Heart left ventricle (tissue), 16 donors: Measurements from ENCODE around the gene LDAF1. TPM values are rescaled to one million over a fixed set of nuclear protein-coding genes. Genes with fewer than 3 reads are reported as not detected.
"Not testable (repeated sequence)": the region's sequence is repeated elsewhere in the genome, so short reads cannot be mapped to it uniquely, and the experiment has no call there.

ENCODE experiments used
- ATAC-seq, 4 donors: fragments of 200-7000 bp; cut with Tn5 transposase; one replicate each; pipeline ENCODE4 v1.9.1; 2020 to 2022; ENCODE audit warnings: moderate library complexity in 4 of 4, mild to moderate bottlenecking in 3 of 4, moderate number of reproducible peaks in 1 of 4
- DNase-seq, 5 donors: peaks; one replicate each; pipeline ENCODE4 v3.0.0-alpha.2; 2020
- H3K27ac ChIP-seq, 12 donors: fragments of 200-600 bp; sonication (generic) in 4 of 12; one replicate each; pipeline versions ENCODE4 v1.5.0 to v1.8.0; 2016 to 2022; ENCODE audit warnings: mild to moderate bottlenecking in 2 of 12
- H3K27me3 ChIP-seq, 9 donors: fragments of 200-600 bp; sonication (generic) in 2 of 9; one replicate each; pipeline versions ENCODE4 v1.5.1 to v1.8.0; 2016 to 2022; ENCODE audit warnings: mild to moderate bottlenecking in 3 of 9
- H3K36me3 ChIP-seq, 9 donors: fragments of 200-600 bp; sonication (generic) in 2 of 9; one replicate each; pipeline versions ENCODE4 v1.5.0 to v1.8.0; 2018 to 2022; ENCODE audit warnings: mild to moderate bottlenecking in 2 of 9
- H3K4me1 ChIP-seq, 12 donors: fragments of 200-600 bp; sonication (generic) in 4 of 12; one replicate each; pipeline versions ENCODE4 v1.5.0 to v1.8.0; 2016 to 2022; ENCODE audit warnings: mild to moderate bottlenecking in 3 of 12
- H3K4me3 ChIP-seq, 12 donors: fragments of 200-600 bp; sonication (generic) in 4 of 12; one replicate each; pipeline versions ENCODE4 v1.5.0 to v1.8.0; 2017 to 2022; ENCODE audit warnings: mild to moderate bottlenecking in 9 of 12, moderate library complexity in 4 of 12
- H3K9me3 ChIP-seq, 12 donors: fragments of 200-600 bp; sonication (generic) in 4 of 12; one replicate each; pipeline versions ENCODE4 v1.5.0 to v1.8.0; 2016 to 2022; ENCODE audit warnings: mild to moderate bottlenecking in 1 of 12
- CTCF ChIP-seq, 12 donors: fragments of 200-600 bp; sonication (generic) in 4 of 12; IDR thresholded peaks; one replicate each; pipeline versions ENCODE4 v1.5.0 to v1.8.0; 2018 to 2022; ENCODE audit warnings: antibody characterized with exemption in 12 of 12, mild to moderate bottlenecking in 5 of 12
- POLR2A ChIP-seq, 2 donors: fragments of 450-650 bp; IDR thresholded peaks; one replicate each; pipeline ENCODE4 v1.6.1; 2017; ENCODE audit warnings: antibody characterized with exemption in 2 of 2, mild to moderate bottlenecking in 2 of 2, moderate library complexity in 2 of 2
- WGBS, 4 donors: extraction: QIAGEN DNeasy Blood & Tissue Kit in 2 of 4; methylation state at CpG; one replicate each; pipeline versions ENCODE4 v1.1.5 to v1.1.7; 2013 to 2018; 5-methylcytosine and 5-hydroxymethylcytosine counted together
- intact Hi-C, 10 donors: fragments of 100-400 bp; cut with DNase I; formaldehyde crosslinking; loops; one replicate each; pipeline versions ENCODE4 v1.11.1 to v1.14.2; 2022
- polyA plus RNA-seq, 2 donors: library from polyadenylated mRNA; stranded (reverse); fragments of 200-250 nt; gene quantifications; one replicate each; pipeline ENCODE4 v1.2.3, GENCODE V29; 2013
- total RNA-seq, 9 donors: library from RNA; depleted of rRNA in 2 of 9; stranded (reverse); fragments of >200 nt in 2 of 9; fragmentation: NEBNext Ultra II Directional in 3 of 9; extraction: Animal tissue kit (Norgen Biotek cat#: 25700) in 3 of 9; gene quantifications; one replicate each; pipeline versions ENCODE4 v1.1.0 to v1.2.4, GENCODE V29; 2016 to 2023
- donor health status: ischemic (EF 13 %, LVEDD 7.1; RV severe dilation, severe dysfunction).
- donor health status: healthy with polysubstance abuse.
- donor health status: DM: no; HTN: yes; CAD: no.
- donor health status: DM: no; HTN: no; CAD: no.
- donor health status: ischemic (EF 25% LVEDD 6.9; RV normal size, moderate dysfunction).
- donor health status: ischemic (EF 25% LVEDD 5.7; RV mildly dilated, moderate dysfunction).
- donor health status: healthy.
- donor health status: DM: yes; HTN: yes; CAD: no.
- donor health status: ischemic (EF 35%, LVEDD 5.7; RV mildly dilated, moderate dysfunction).
- donor health status: nonischemic (EF 11% LVEDD 7.7; RV severe dilation, severe dysfunction).
- donor health status: DM: yes; HTN: yes; CAD: no.
- donor health status: PGD.
- donor health status: ischemic (EF 29% LVEDD 5.4; RV normal size, mild dysfunction).
- donor health status: nonischemic (EF 23%, LVEDD 6.1; RV moderate dilation, normal function).

LDAF1 gene
- total and polyA plus RNA-seq, 11 donors: 31.0 to 334 (median 138) TPM

DNA sequence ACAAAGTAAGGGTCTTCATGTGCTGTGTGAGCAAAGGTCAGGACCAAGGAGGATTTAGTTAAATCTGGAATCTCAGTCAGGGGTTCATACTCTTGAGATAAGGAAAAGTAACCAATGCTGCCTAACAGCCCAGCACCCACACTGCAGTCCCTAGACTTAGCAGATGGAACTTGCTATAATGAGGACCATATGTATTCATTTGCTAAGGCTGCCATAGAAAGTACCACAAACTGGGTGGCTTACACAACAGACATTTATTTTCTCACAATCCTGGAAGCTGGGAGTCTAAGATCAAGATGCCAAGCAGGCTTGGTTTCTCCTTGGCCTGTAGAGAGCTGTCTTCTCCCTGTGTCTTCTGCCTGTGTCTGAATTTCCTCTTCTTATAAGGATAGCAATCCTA, 32.1 kb downstream of the LDAF1 start:
- TF ChIP-seq CTCF (IDR thresholded peaks at IDR 0.05) (no peak), POLR2A (IDR thresholded peaks at IDR 0.05) (no peak)
- Histone ChIP-seq H3K27ac (no peak overlapping the region), H3K4me3 (no peak overlapping the region), H3K4me1 (peaks cover 0 to 7% (median 2%) of the 10 kb centered on the region in 12 donors), H3K9me3 (peaks cover 0 to 3% (median 0%) of the 10 kb centered on the region in 12 donors), H3K27me3 (peaks cover 0 to 3% (median 0%) of the 10 kb centered on the region in 9 donors), H3K36me3 (no peaks in the 10 kb centered on the region)
- ATAC-seq: no peak
- no peak for DNase-seq
- intact Hi-C loops: loop anchor here in 2 of 10 donors (5.0 kb wide), 2 partner anchors 92 to 112 kb away; no protein-coding TSS in a partner anchor

GRCh38 chr16:21192991-21193390, 34.5 kb downstream of the LDAF1 start:
- Histone ChIP-seq H3K36me3 (no peaks in the 10 kb centered on the region), H3K4me1 (peaks cover 0 to 7% (median 2%) of the 10 kb centered on the region in 12 donors), H3K9me3 (peaks cover 0 to 3% (median 0%) of the 10 kb centered on the region in 12 donors), H3K27me3 (peaks cover 0 to 3% (median 0%) of the 10 kb centered on the region in 9 donors), H3K4me3 (no peak overlapping the region), H3K27ac (no peak overlapping the region)
- intact Hi-C loops: loop anchor here in 2 of 10 donors (5.0 kb wide), 2 partner anchors 89 to 109 kb away; no protein-coding TSS in a partner anchor
- WGBS, 4 donors: 71 to 91% (median 90%) methylated on average over 1 of the region's 1 CpG
- no peak for ATAC-seq
- DNase-seq: no peak
- no peak for TF ChIP-seq POLR2A (IDR thresholded peaks at IDR 0.05)
- TF ChIP-seq CTCF (IDR thresholded peaks at IDR 0.05): no peak

- H3K36me3 ChIP-seq: no peaks in the 10 kb centered on the region
- H3K27ac ChIP-seq: no peak overlapping the region
- no peak overlapping the region for H3K4me3 ChIP-seq
- TF ChIP-seq CTCF (IDR thresholded peaks at IDR 0.05): no peak
- no peak for TF ChIP-seq POLR2A (IDR thresholded peaks at IDR 0.05)
- H3K4me1 ChIP-seq: no peaks in the 10 kb centered on the region
- DNase-seq: no peak
- intact Hi-C loops: loop anchor here in 2 of 10 donors (5.0 kb wide), 2 partner anchors 87 to 107 kb away; no protein-coding TSS in a partner anchor
- H3K27me3 ChIP-seq: peaks cover 0 to 3% (median 0%) of the 10 kb centered on the region in 9 donors
- ATAC-seq: no peak
- WGBS, 4 donors: 44 to 54% (median 46%) methylated on average over 6 of the region's 6 CpGs
- H3K9me3 ChIP-seq: peaks cover 0 to 3% (median 0%) of the 10 kb centered on the region in 12 donors
Observed at GRCh38 chr16:21194771-21195301, 36.4 kb downstream of the LDAF1 start.

DNA sequence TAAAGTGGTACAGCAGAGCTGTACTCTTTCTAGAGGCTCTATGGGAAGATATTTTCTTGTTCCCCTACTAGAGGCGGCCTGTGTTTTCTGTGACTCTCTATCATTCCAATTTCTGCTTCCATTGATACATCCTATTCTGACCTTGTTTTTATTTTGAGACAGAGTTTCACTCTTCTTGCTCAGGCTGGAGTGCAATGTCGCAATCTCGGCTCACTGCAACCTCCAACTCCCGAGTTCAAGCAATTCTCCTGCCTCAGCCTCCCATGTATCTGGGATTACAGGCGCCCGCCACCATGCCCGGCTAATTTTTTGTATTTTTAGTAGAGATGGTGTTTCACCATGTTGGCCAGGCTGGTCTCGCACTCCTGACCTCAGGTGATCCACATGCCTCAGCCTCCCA, 36.9 kb downstream of the LDAF1 start:
- ATAC-seq, DNase-seq, intact Hi-C loops, H3K4me1 ChIP-seq, H3K27ac ChIP-seq, H3K27me3 ChIP-seq, H3K4me3 ChIP-seq, H3K36me3 ChIP-seq, H3K9me3 ChIP-seq: not testable (repeated sequence)
- 89 to 96% (median 93%) methylated on average over 8 of the region's 8 CpGs for WGBS, 4 donors

DNA sequence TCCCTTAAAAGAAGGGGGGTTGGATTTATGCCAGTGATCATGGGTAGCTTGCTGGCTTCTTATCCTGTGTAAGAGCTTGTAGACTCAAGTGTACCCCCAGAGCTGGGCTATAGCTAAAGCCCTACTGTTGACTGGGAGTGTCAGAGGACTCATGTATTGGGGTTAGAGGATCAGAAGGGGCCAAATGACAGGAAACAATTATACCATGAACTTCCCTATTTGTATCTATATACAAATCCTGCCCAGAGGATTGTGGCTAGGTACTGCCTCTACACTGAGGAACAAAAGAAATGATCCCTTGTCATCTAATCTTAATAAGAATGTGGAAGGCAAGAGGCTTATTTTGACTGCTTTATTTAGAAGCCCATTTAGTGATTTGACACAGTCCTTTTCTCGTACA, 38.6 kb downstream of the LDAF1 start:
- Histone ChIP-seq H3K27ac (no peak overlapping the region), H3K4me3 (no peak overlapping the region), H3K4me1 (no peaks in the 10 kb centered on the region), H3K27me3 (peaks cover 0 to 3% (median 0%) of the 10 kb centered on the region in 9 donors), H3K36me3 (no peaks in the 10 kb centered on the region), H3K9me3 (no peaks in the 10 kb centered on the region)
- intact Hi-C loops: no loop called here
- DNase-seq (no peak), ATAC-seq (no peak)
- TF ChIP-seq POLR2A (IDR thresholded peaks at IDR 0.05) (no peak), CTCF (IDR thresholded peaks at IDR 0.05) (no peak)
- WGBS, 4 donors: 64 to 87% (median 80%) methylated on average over 1 of the region's 1 CpG
